OCI-LY1 (cell line): ENCODE data around the gene CCDC187.

Experiments
- CTCF ChIP-seq: fragments of 200-600 bp; sonication (generic), shearing (Covaris generic); IDR thresholded peaks from 2 replicates; pipeline ENCODE4 v1.5.1; 2017; ENCODE audit warnings: mild to moderate bottlenecking, antibody characterized with exemption, low read length, moderate library complexity, mixed read lengths
- EZH2 ChIP-seq: fragments of 200-600 bp; sonication (generic), shearing (Covaris generic); IDR thresholded peaks from 2 replicates; pipeline ENCODE4 v1.8.0; 2017; ENCODE audit warnings: borderline replicate concordance, mixed run types, mild to moderate bottlenecking, antibody characterized with exemption, low read length, moderate library complexity, mixed read lengths

- TF ChIP-seq CTCF = no peak; the same call in 1 of the 2 replicates
- no peak for TF ChIP-seq EZH2
Measured at GRCh38 chr9:136207616-136208015, 96.3 kb downstream of the CCDC187 start.
